ENCODE results near the gene GATA6.
"Not testable (repeated sequence)": the region's sequence is repeated elsewhere in the genome, so short reads cannot be mapped to it uniquely, and the experiment has no call there.

Gene GATA6

DNA sequence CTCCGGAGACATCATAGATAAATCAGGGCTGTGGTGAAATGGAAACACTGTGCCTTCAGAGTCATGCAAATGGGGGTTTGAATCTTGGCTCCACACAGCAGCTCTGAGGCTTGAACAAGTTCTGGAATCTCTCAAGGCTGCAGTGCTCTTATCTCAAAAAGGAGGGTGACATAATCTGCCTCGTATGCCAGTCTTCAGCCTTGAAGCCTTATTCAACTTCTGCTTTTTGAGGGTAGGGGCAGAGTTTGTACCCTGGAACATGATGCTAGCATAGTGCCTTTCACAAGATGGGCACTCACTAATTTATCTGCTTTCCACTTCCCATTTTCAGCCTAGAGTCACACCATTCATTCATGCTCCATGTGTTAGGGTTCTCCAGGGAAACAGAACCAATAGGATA is 42.3 kb downstream of the GATA6 start:
- DNase-seq: no peak

GRCh38 chr18:22213333-22213973 is 44.1 kb downstream of the GATA6 start:
- no peak for DNase-seq

DNA sequence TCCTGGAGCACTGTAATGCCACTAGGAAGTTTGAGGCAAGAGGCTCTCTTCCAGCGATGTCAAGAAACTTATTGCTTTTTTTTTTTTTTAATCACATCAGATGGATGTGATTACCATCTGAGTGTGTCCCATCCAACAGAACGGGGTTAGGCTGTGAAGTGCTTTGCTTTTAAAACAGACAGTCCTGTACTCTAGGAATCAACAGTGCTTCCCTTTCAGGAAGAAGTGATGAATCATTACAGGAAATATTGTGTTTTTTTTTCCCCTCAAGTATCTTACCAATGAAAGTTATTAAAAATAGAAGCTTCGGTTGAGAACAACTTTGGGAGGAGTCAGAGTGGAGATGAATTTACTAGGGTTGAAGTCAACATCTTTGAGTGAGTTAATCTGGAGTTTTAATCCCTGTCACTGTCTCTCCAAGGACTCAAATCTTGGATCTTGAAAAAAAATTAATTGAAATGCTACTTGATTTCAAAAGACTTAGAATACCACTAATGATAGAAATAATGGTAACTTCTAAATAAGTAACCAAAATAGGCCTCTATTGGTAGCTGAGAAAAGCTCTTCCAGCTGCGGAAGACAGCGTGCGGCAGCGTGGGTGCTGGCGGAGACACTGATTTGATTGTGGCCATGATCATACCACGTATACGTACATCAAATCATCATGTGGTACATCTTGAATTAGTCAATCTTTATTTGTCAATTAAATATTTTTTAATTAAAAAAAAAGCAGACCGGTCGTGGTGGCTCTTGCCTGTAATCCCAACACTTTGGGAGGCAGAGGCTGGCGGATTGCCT is 45.5 kb downstream of the GATA6 start:
- no peak for DNase-seq

DNA sequence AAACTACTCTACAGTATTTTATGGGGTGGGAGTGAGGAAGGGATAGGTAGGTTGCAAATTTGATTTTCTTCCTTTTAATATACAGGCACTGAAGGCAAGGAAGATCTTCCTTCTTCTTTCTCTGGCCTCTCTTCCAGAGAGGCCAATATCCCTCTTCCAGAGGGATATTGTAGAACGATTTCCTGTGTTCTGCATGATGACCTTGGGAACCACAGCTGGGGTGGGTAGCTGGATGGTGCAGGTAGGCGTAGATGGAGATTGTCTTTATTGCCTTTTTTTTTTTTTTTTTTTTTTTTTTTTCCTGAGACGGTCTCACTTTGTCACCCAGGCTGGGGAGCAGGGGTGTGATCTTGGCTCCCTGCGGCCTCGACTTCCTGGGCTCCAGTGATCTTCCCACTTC is 49.4 kb downstream of the GATA6 start:
- no peak for DNase-seq

GRCh38 chr18:22219568-22220355 is 50.4 kb downstream of the GATA6 start:
- no peak for DNase-seq

GRCh38 chr18:22220585-22220984 is 51.2 kb downstream of the GATA6 start:
- not testable (repeated sequence) for DNase-seq

- no peak for DNase-seq
Observed at GRCh38 chr18:22221350-22221749, 52.0 kb downstream of the GATA6 start.

GRCh38 chr18:22223254-22223964 is 54.0 kb downstream of the GATA6 start:
- no peak for DNase-seq

- no peak for DNase-seq
Observed at GRCh38 chr18:22223965-22224322, 54.6 kb downstream of the GATA6 start.

GRCh38 chr18:22224339-22224738 is 55.0 kb downstream of the GATA6 start:
- DNase-seq: no peak

GRCh38 chr18:22226801-22227200 is 57.4 kb downstream of the GATA6 start:
- DNase-seq: no peak

- no peak for DNase-seq
Observed at GRCh38 chr18:22228976-22229375, 59.6 kb downstream of the GATA6 start.

DNA sequence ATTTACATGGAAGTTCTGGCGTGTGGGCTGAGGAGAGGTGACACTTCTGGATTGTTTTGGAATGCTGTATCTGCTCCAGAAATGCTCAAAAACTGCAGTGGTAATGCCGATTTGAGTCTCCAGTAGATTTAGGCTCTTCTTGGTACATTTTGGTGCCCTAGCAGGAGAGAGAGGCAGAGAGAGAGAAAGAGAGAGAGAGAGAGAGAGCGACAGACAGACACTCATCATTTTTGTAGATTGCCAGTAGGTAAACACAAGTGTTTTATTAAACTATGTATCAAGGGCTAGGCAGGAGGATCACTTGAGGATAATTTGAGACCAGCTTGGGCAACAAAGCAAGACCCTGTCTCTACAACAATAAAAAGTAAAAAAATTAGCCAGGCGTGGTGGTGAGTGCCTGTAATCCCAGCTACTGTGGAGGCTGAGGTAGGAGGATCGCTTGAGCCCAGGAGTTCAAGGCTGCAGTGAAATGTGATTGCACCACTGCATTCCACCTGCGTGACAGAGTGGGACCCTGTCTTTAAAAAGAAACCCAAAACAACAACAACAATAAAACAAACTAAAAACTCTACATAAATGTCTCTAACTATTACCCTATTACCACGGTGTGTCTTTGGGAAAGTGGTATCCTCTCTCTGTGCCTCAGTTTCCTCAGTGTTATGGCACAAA is 60.2 kb downstream of the GATA6 start:
- no peak for DNase-seq

- no peak for DNase-seq
Observed at GRCh38 chr18:22230471-22230945, 61.1 kb downstream of the GATA6 start.

DNA sequence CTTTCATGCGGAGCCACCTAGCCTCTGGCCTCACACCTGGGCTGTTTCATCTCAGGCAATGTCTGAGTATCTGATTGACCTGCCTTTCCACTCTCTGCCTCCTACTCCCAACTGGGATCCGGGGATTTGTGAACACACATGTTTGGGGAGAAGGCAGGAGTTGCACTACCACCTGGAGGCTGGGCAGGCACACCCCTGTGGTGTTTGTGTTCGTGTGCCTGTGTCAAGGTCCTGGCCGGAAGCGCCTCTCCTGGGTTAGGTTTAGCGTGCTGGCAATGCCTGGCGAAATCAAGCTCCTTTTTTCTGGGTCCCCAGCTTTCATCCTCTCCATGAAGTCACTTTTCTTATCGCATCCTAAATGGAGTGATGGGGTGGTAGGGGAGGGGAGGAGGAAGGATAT is 63.9 kb downstream of the GATA6 start:
- DNase-seq: no peak

DNA sequence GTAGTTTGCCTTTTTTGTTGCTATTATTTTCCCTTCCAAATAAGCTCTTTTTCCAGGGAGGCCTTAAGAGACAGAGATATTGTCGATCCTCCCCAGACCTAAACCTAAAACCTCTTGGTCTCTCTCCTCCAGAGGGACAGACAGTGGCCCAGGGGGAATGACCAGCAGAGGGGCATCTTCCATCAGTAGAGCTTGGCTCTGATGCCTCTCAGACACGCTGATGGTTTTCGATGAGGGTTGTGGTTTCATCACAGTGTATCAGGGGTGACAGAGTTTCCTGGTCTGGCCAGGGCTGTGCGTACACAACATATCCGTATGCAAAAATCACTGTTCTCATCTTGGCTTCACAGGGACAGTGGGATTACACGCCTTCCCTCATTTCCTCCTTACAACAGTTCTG is 68.6 kb downstream of the GATA6 start:
- DNase-seq: no peak

- DNase-seq: no peak
Observed at GRCh38 chr18:22238681-22239080, 69.3 kb downstream of the GATA6 start.

DNA sequence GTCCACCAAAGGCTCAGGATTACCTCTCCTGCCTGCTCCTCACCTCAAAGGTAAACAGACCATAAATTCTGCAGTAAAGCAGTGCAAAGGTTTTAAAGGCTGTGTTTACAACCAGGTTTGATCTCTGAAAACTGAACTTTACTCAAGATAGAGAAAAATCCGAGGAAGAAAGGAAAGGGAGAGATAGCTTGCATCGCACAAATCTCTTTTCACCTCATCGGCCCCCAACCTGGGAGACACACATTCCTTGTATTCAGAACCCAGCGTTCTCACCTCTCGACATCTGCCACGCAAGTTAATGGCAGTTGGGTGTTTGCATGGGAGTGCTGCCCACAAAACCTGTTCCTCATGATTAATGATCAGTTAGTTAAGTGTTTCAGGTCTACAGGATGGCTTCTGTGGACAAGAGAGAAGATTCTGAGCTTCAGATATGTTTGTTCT is 72.6 kb downstream of the GATA6 start:
- DNase-seq: no peak

- no peak for DNase-seq
Observed at GRCh38 chr18:22243513-22243912, 74.1 kb downstream of the GATA6 start.

GRCh38 chr18:22250026-22250425 is 80.6 kb downstream of the GATA6 start:
- DNase-seq: no peak

DNA sequence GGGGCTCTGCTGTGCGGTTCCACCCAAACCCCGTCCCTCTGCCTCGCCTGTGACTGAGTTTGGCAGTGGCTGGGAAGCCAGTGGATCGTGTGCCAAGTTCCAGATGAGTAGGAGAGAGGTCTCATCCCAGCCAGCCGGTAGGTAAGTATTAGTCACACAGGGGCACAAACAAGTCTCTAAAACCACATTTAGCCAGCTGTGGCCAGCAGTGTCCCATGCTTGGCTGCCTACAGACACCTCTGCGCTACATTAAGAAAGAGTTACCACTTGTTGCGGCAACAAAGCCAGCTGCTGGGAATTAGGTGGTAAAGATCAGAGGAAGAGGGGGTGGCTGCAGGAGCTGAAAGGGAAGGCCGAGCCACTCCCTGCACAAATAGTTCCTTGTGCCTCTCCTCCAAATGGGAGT is 81.2 kb downstream of the GATA6 start:
- DNase-seq: no peak
